Stimulated activated CD8-positive, alpha-beta memory T cell treated with anti-CD3 and anti-CD28 coated beads, Interleukin-7, amount 100 ng/mL, for 48 hours (primary cell): ENCODE measurements around the gene FFAR3.

ENCODE experiments used
- DNase-seq, 2 donors: peaks; one replicate each; pipeline ENCODE4 v3.0.0-alpha.2; 2020; ENCODE audit warnings: low read depth in 1 of 2; ENCODE audit errors: extremely low read depth in 1 of 2

Gene FFAR3

GRCh38 chr19:35330475-35330874, 27.8 kb upstream of the FFAR3 start:
- no peak for DNase-seq

- DNase-seq = no peak
Observed at GRCh38 chr19:35331551-35332214, 26.6 kb upstream of the FFAR3 start.

- no peak for DNase-seq
Observed at GRCh38 chr19:35332817-35333216, 25.4 kb upstream of the FFAR3 start.

GRCh38 chr19:35334144-35334753, 24.0 kb upstream of the FFAR3 start:
- DNase-seq = no peak

- DNase-seq = no peak
Observed at GRCh38 chr19:35336166-35336955, 21.9 kb upstream of the FFAR3 start.

- DNase-seq = no peak
Observed at GRCh38 chr19:35337097-35337983, 20.9 kb upstream of the FFAR3 start.

- DNase-seq = no peak
Observed at GRCh38 chr19:35337984-35338296, 20.3 kb upstream of the FFAR3 start.

GRCh38 chr19:35340431-35340830, 17.8 kb upstream of the FFAR3 start:
- no peak for DNase-seq

- no peak for DNase-seq
Observed at GRCh38 chr19:35341006-35341405, 17.3 kb upstream of the FFAR3 start.

GRCh38 chr19:35341565-35342225, 16.6 kb upstream of the FFAR3 start:
- DNase-seq = no peak

- DNase-seq = no peak
Observed at GRCh38 chr19:35342430-35342829, 15.8 kb upstream of the FFAR3 start.

- DNase-seq = no peak
Observed at GRCh38 chr19:35344511-35345031, 13.7 kb upstream of the FFAR3 start.

GRCh38 chr19:35345671-35346111, 12.6 kb upstream of the FFAR3 start:
- no peak for DNase-seq

GRCh38 chr19:35346193-35347052, 11.8 kb upstream of the FFAR3 start:
- peak; percentile 41 to 73 for DNase-seq

- DNase-seq = peak in 1 of 2 donors; percentile 80
Observed at GRCh38 chr19:35347171-35347929, 10.9 kb upstream of the FFAR3 start, which contains the start of gene FFAR1. TSS of gene FFAR1 (plus strand) at chr19:35347902. CDS start at chr19:35351552, 3,650 bp downstream.

GRCh38 chr19:35347930-35348298, 10.3 kb upstream of the FFAR3 start:
- DNase-seq = no peak

- no peak for DNase-seq
Observed at GRCh38 chr19:35348911-35349611, 9.2 kb upstream of the FFAR3 start.
